HCEC 1CT (cell line): ENCODE results near the gene RPUSD2.

ENCODE experiments used
- DNase-seq: peaks from one replicate; pipeline ENCODE4 v3.0.0-alpha.2; 2017

Gene RPUSD2, protein sequence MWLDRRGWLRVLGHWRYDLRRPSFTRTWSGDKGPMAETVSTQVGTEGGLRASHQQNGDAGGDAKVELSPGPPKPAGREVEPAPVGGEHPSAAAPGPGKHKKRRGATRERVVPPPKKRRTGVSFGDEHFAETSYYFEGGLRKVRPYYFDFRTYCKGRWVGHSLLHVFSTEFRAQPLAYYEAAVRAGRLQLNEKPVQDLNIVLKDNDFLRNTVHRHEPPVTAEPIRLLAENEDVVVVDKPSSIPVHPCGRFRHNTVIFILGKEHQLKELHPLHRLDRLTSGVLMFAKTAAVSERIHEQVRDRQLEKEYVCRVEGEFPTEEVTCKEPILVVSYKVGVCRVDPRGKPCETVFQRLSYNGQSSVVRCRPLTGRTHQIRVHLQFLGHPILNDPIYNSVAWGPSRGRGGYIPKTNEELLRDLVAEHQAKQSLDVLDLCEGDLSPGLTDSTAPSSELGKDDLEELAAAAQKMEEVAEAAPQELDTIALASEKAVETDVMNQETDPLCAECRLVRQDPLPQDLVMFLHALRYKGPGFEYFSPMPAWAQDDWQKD

GRCh38 chr15:40569129-40569953, at the start of gene RPUSD2:
Gene RPUSD2 (plus strand): TSS chr15:40569299. CDS start chr15:40569338, 39 bp downstream.
- DNase-seq = peak; percentile 89

DNA sequence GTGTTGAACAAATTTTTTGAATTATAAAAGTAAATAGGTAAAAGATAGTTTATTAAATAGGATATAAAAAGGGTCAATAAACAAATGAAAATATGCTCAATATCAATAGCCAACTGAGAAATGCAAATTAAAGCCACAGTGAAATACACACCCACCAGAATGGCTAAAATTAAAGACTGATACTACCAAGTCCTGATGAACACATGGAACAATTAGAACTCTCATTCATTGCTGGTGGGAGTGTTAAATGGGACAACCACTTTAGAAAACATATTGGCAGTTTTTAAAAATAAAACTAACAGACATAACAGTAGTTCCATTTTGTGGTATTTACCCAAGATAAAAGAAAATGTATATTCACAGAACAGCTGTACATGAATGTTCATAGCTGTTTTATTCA, 45.5 kb upstream of the RPUSD2 start:
- DNase-seq = no peak

DNA sequence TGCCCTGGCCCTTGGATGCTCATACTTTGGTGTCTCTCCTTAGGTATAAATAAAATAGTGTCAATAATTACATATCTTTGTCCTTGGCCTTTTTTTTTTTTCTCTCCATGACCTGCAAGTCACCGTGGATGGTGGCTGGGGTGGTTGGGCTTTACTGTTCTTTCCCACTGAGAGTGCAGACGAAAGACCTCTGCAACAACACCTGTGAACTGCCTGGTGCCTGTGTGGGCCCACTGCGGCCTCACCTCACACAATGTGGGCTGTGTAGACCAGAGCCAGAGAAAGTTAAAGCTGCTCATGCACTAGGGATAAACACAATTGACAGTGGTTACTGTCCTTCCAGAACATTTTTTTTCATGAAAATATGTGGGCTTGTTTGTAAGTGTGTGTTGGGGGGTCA, 43.2 kb upstream of the RPUSD2 start:
- no peak for DNase-seq

DNA sequence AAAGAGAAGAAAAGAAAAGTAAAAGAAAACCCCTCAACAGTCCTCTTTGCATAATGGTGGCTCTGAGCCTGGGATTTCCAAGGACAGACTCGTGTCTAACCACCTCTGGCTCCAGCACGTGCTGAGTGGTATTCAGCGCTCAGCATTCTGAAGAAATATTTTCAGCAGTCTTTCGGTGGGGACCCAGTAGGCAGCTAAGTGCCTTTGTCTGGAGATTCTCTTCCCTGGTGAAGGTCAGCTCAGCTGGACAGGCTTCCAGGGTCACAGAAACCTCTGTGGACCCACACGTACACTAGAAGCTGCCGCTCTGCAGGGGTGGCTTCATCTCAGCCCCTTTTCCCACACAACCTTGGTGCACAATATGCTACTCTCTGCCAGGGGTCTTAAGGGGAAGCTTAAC, 40.3 kb upstream of the RPUSD2 start:
- DNase-seq = no peak

DNA sequence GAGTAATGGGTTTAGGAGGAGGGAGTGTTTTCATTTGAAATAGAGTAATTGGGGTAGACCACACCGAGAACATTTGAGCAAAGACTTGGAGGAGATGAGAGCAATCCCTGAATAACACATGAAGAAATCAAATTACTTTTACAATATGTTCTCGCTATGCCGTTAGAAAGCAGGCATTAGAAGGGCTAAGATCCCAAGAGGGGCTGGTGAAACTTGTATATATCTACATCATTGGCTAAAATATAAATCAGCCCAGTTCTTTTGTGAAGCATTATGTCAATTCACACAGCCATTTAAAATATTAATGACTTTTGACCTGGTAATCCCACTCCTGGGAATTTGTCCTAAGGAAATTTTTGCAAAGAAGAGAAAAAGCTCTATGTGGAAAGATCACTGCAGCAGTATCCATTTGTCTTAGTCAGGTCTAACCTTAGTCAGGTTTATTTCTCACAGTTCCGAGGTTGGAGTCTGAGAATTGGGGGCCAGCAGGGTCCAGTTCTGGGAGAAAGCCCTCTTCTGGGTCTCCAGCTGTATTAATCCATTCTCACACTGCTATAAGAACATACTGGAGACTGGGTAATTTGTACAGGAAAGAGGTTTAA, 35.2 kb upstream of the RPUSD2 start:
- DNase-seq = no peak

DNA sequence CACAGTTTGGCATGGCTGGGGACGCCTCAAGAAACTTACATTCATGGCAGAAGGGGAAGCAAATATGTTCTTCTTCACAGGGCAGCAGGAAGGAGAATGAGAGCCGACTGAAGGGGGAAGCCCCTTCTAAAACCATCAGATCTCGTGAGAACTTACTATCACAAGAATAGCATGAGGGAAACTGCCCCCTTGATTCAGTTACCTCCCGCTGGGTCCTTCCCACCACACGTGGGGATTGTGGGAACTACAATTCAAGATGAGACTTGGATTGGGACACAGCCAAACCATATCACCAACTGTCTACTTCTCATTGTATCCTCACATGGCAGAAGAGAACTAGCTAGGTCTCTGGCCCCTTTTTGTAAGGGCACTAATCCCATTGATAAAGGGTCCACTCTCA, 34.7 kb upstream of the RPUSD2 start:
- DNase-seq = no peak

- DNase-seq = peak; percentile 31
Measured at GRCh38 chr15:40536501-40536900, 32.6 kb upstream of the RPUSD2 start.

GRCh38 chr15:40538976-40539375, 30.1 kb upstream of the RPUSD2 start:
- DNase-seq = no peak

DNA sequence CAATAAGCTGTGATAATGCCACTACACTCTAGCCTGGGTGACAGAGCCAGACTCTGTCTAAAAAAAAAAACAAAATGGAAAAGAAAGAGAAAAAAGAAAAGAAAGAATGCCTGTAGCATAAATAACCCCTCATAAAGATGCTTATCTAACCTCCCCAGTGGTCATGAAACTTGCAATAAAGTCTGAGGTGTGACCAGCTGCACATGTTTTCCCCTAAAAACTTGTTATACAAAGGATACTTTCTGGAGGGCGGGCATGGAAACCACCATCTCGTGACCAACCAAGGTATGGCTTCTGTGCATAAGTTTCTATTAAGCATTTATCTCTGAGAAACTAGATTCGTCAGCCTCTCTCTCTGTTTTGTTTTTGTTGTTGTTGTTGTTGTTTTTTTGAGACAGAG, 26.0 kb upstream of the RPUSD2 start:
- DNase-seq = no peak

DNA sequence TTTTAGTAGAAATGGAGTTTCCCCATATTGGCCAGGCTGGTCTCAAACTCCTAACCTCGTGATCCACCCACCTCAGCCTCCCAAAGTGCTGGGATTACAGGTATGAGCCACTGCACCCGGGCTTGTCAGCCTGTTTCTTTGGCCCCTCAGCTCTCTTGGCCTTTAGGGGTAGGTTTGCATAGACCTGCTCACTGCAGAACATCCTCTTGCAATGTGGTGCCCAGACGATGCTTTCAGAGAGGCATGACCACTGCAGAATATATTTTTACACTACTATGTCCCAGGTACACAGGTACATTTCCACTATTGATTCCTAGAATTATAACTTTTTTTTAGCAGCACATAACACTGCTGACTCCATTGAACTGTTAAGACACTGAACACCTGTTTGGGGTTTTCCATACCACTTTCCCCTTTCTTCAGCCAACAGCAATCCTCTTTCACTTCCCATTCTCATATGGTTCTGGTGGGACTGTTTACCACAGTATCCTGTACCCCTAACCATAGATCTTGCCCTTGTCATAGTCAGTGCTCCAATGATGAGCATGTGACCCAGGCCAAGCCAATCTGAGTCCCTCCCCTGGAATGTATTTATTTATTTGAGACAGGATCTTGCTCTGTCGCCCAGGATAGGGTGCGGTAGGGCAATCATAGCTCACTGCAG, 25.3 kb upstream of the RPUSD2 start:
- DNase-seq = no peak

GRCh38 chr15:40545457-40545856, 23.6 kb upstream of the RPUSD2 start:
- no peak for DNase-seq

GRCh38 chr15:40548610-40549009, 20.5 kb upstream of the RPUSD2 start:
- no peak for DNase-seq

GRCh38 chr15:40549894-40550293, 19.2 kb upstream of the RPUSD2 start:
- no peak for DNase-seq

DNA sequence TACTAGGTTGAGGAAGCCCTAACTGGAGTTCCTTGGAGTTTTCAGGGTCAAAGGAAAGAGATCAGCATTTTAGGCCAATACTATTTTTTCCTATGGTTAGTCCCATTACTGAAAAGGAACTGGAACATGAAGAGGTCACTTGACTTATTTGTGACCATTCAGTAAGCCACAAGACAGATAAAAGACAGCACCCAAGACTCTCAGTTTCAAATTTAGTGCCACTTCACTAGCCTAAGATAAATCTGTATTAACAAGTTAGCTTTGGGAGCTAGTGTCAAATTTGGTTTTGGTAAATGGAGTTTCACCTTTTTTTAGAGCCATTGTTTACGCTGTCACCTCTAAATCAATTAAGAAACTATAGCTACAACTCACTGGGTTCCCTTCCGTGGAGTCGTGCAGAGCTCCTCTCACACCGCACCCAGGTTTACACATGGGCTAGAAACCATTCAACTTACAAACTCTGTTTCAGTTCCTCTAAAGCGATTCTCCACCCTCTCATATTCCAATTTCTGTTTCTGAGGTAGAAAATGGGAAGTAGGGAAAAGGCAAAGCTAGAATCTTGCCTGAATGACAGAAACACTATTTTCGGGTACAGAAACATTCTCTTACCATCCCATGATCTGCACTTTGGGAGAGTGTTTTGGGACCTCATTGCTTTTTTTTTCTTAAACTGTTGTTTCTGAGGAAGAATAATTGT, 18.6 kb upstream of the RPUSD2 start:
- no peak for DNase-seq

GRCh38 chr15:40554161-40554525, 15.0 kb upstream of the RPUSD2 start:
- no peak for DNase-seq

DNA sequence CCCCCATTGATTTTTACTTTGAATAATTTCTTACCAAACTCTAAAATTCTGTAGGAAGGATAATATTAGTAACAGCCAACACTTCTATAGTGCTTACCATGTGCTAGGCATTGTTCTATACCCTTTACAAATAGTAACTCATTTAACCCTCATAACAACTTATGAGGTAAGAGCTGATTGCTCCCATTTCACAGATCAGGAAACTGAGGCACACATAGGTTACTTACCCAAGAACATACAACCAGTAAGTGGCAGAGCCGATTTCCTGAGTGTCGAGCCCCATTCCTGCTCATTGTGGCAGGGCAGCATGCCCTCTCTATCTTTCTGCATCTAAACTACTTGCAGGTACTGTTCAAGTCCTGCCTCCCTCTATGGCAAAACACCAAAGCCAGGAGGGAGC, 13.2 kb upstream of the RPUSD2 start:
- DNase-seq = no peak

DNA sequence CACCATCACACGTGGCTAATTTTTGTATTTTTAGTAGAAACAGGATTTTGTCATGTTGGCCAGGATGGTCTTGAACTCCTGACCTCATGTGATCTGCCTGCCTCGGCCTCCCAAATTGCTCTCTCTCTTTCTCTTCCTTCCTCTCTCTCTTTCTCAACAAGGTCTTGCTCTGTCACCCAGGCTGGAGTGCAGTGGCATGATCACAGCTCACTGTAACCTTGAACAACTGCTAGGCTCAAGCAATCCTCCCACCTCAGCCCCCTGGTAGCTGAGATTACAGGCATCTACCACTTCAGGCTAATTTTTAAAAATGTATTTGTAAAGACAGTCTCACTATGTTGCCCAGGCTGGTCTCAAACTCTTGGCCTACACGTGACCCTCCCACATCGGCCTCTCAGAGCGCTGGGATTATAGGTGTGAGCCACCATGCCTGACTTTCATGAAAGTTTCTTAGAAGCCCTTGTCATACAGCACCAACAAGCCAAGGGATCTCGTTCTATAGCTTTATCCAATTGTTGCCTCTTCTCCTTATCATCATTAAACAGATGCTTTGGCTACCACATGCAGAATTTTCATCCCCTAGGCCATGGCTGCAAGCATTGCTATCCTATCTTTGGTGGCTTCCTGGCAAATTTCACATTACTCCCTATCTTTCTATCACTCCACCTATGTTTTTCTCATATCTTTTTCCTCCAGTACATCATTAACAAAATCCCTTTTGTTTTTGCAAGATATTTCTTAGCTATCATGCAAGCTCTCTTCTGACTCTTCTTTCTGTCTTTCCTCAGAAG, 10.0 kb upstream of the RPUSD2 start:
- no peak for DNase-seq

DNA sequence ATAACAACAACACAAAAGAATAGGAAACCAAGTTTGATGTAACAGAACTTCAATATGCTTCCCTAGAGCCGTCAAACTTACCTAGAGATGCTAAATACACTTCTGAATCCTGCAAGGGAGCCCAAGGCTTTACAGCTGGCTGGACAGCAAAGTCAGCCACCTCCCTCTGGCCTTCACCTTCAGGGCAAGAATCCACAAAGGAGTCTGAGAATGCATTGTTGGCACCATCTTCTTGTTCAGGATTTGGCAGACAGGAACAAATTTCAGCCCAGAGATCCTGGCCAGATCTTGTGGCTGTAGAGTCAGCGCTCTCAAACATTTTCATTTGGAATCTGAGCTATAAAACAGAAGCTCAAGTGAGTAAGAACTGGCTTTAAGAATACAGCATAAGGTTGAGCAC, 6.4 kb upstream of the RPUSD2 start:
- no peak for DNase-seq

GRCh38 chr15:40563426-40563825, 5.7 kb upstream of the RPUSD2 start:
- DNase-seq = no peak

GRCh38 chr15:40564591-40565332, 4.3 kb upstream of the RPUSD2 start, which contains the start of gene CCDC32:
Gene CCDC32 (minus strand): TSS chr15:40565042. CDS start chr15:40563015, 2,027 bp downstream.
- DNase-seq = peak; percentile 98
